NCI-H1436 treated with DMSO at 0.1 percent for 48 hours (cell line): Measurements from ENCODE around the gene PCDH10.

Source experiments
- DNase-seq: peaks from one replicate; lab custom pipeline; 2025; lab: John Stamatoyannopoulos, UW

PCDH10 gene

GRCh38 chr4:133149932-133150471 lies 908 bp downstream of the PCDH10 start:
- no peak for DNase-seq

- DNase-seq, result no peak
These were observed 1.6 kb downstream of the PCDH10 start for GRCh38 chr4:133150486-133151340.

GRCh38 chr4:133151341-133151690 lies 2.2 kb downstream of the PCDH10 start:
- DNase-seq, result no peak

DNA sequence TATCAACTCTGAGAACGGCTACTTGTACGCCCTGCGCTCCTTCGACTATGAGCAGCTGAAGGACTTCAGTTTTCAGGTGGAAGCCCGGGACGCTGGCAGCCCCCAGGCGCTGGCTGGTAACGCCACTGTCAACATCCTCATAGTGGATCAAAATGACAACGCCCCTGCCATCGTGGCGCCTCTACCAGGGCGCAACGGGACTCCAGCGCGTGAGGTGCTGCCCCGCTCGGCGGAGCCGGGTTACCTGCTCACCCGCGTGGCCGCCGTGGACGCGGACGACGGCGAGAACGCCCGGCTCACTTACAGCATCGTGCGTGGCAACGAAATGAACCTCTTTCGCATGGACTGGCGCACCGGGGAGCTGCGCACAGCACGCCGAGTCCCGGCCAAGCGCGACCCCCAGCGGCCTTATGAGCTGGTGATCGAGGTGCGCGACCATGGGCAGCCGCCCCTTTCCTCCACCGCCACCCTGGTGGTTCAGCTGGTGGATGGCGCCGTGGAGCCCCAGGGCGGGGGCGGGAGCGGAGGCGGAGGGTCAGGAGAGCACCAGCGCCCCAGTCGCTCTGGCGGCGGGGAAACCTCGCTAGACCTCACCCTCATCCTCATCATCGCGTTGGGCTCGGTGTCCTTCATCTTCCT lies 2.7 kb downstream of the PCDH10 start:
- no peak for DNase-seq

- no peak for DNase-seq
These were observed 3.3 kb downstream of the PCDH10 start for GRCh38 chr4:133152330-133152821.

DNA sequence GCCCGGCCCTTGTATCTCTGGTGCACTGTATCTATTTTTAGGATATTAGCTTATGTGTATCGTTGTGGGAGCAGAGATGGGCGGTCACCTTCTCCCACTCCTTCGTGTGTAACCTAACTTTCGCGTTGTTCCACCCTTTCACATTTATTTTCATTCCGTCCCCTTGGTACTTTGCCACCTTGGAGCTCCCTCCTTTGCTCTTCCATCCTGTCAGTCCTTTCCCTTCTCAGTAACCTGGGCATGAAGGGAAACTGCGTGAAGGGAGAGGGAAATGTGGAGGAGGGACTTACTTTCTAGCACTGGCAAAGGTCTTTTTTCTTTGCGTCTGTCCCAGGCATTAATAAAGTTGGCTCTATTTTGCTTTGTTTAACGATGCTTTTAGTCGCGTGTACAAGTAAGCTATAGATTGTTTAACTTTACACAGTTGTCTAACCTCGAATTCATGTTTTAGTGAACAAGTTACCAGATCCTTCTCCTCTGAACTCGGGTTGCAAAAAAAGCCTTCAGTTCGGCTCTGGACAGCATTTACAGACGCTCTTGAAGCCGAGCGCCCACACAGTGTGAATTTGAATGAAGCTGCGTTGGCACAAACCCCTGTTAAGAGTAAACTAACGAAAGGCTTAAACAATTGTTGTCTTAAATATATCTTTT lies 3.9 kb downstream of the PCDH10 start:
- DNase-seq, result no peak

DNA sequence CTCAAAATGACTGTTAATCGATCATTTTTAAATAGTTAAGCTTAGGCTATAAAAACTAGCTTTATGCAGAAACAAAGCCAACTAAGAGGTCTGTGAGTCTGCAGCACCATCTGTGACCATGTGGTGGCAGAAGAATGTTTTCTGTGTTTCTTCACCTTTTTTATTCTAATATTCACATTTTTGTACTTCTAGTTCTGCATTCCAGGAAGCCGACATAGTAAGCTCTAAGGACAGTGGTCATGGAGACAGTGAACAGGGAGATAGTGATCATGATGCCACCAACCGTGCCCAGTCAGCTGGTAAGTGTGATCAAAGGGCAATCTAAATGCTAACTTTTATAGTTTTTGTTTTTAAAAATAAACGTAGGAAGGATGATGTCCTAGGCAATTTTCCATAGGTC lies 5.6 kb downstream of the PCDH10 start:
- DNase-seq, result no peak

- no peak for DNase-seq
These were observed 7.0 kb downstream of the PCDH10 start for GRCh38 chr4:133156096-133156495.

GRCh38 chr4:133156556-133156955 lies 7.5 kb downstream of the PCDH10 start:
- no peak for DNase-seq

- no peak for DNase-seq
These were observed 8.5 kb downstream of the PCDH10 start for GRCh38 chr4:133157460-133158160.

- no peak for DNase-seq
These were observed 11.8 kb downstream of the PCDH10 start for GRCh38 chr4:133160853-133161252.

DNA sequence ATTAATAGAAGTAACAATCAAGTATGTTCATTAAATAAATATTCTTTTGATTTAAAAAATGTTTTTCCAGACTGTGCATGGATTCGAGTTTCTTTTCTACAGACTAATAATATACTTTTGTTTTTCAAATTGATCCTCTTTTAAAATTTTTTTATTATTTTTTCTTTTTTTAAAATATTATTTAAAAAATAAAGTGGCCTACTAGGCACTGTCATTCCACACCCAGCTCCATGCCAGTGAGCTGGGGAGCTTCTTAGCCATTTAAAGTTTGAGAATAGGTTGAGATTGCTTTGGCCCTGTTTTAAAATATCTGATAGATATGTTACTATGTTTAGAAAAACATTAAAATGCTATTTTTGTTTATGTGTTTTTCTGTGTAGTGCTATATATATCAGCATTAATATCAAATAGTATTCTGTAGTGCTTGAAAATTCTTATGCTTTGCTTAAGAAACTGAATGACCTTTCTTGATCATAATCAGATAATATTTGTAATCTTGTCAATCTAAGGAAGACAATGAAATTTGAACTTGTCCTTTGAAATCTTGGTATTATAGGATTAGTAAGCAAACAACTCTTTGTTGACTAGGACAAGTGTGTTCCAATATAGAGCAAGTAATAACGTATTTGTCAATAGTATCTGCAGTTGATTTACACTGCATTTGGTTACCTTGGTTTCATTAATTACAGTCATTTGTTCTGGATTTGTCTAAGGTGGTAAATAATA lies 12.6 kb downstream of the PCDH10 start:
- no peak for DNase-seq

- DNase-seq, result no peak
These were observed 13.8 kb downstream of the PCDH10 start for GRCh38 chr4:133162941-133163340.

DNA sequence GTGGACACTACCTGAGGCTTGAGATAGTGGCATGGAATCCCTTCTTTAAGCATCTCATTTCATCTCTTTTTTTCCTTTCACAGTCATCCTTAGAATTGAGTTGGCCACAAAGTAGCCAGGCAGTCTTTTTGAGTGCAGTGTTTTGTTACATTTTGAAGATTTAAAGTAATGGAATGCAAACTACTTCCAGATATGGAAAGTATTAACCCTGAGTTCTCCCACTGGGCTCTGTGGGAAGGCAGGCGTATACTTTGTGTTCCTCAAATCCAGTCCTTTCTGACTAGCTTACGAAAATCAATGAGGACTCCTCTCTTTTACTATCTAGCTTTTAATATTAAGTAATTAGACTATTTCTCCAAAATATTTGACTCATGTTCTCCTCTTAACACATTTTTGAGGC lies 29.9 kb downstream of the PCDH10 start:
- no peak for DNase-seq

DNA sequence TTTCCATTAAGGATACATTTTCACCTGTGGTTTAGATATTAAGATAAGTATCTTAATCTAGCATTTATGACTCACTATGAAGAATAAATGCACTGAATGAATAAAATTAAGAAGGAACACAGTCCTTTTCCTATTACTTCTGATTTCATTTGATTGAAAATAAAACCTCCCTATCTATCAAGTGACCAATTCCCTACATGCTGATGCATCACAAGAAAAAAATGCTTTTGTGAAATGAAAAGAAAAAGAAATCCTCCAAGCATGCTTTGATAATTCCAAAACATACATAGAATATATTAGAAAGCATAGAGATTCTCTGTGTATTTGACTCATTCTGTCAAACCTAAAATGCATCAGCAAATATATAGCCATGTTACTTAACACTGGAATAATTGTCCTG lies 37.1 kb downstream of the PCDH10 start:
- DNase-seq, result no peak

DNA sequence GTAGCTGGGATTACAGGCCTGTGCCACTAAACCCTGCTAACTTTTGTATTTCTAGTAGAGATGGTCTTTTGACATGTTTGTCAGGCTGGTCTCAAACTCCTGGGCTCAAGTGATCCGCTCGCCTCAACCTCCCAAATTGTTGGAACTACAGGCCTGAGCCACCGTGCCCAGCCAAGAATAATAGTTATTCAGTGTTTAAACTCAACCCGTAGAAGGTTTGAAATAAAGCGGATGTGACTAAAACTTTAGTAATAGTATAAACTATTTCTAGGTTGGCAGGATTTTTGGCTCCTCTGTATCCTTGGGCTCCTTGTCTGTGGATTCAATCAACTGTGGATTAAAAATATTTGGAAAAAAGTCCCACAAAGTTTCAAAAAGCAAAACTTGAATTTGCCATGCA lies 37.8 kb downstream of the PCDH10 start:
- DNase-seq, result no peak

- no peak for DNase-seq
These were observed 39.5 kb downstream of the PCDH10 start for GRCh38 chr4:133188433-133189146.

DNA sequence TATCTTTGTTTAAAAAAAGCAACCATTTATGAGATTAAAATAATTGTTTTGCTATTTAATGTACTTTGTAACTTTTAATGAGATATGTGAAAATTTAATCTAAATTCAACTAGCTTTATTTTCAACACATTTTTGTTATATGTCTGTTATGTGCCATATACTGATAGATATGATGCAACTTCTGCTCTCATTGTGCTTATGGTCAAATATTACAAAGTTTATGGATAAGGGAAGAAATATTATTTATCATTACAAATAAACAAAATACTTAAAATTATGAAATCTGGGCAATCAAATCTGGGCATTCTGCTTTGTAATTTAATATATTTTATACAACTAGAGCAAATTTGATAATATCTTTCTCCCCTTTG lies 40.0 kb downstream of the PCDH10 start:
- no peak for DNase-seq

DNA sequence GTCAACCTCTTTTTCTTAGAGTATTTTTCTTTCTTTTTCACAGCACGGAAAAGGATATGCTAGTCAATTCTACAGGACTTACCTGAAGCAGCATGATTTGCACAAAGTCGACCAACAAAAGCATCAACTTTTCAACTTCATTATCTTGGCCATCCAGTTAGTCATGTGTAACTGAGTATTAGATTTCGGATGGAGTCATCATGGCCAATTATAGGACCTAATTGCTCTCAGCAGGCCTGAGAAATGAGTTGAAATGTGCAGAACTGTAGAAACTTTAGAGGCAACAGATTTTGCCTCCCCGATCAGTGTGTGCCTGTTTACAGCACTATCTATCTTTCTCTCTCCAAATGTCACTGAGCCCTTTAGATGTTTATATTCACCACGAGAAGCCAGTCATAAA lies 41.0 kb downstream of the PCDH10 start:
- DNase-seq, result no peak

GRCh38 chr4:133208694-133209285 lies 59.7 kb downstream of the PCDH10 start:
- DNase-seq, result no peak
